Measurements from ENCODE around the gene CCDC66. TPM values are rescaled to one million over a fixed set of nuclear protein-coding genes. Genes with fewer than 3 reads are reported as not detected.
A peak's percentile ranks its signal among the peaks of the same experiment; 100 is the strongest.

Gene CCDC66
- total RNA-seq, 1 donor from 2014 or later, result 18.3 TPM

- H3K27me3 ChIP-seq (ENCODE audit: low read depth), result no peaks in the 10 kb centered on the region
- H3K9me3 ChIP-seq (replicated peaks), result no peaks in the 10 kb centered on the region
- peak; percentile 57 for DNase-seq
- peaks cover 67% of the 10 kb centered on the region for H3K36me3 ChIP-seq
- H3K27ac ChIP-seq (replicated peaks), result peak overlapping the region; percentile 52
- intact Hi-C loops (cut with micrococcal nuclease), result no loop called here
- H3K4me3 ChIP-seq, result no peak overlapping the region
- no peak for TF ChIP-seq CTCF (IDR thresholded peaks at IDR 0.05; ENCODE audit: borderline replicate concordance)
- peaks cover 19% of the 10 kb centered on the region for H3K4me1 ChIP-seq
These were observed 76.9 kb downstream of the CCDC66 start for GRCh38 chr3:56633602-56634535.

GRCh38 chr3:56645407-56645806 lies 88.4 kb downstream of the CCDC66 start:
- no peaks in the 10 kb centered on the region for H3K9me3 ChIP-seq (replicated peaks)
- H3K27ac ChIP-seq (replicated peaks), result no peak overlapping the region
- H3K4me1 ChIP-seq, result peaks cover 27% of the 10 kb centered on the region
- H3K27me3 ChIP-seq (ENCODE audit: low read depth), result no peaks in the 10 kb centered on the region
- no peak for DNase-seq
- TF ChIP-seq CTCF (IDR thresholded peaks at IDR 0.05; ENCODE audit: borderline replicate concordance), result no peak
- H3K36me3 ChIP-seq, result peaks cover 64% of the 10 kb centered on the region
- H3K4me3 ChIP-seq, result no peak overlapping the region
- intact Hi-C loops (cut with micrococcal nuclease), result no loop called here

- peaks cover 9% of the 10 kb centered on the region for H3K9me3 ChIP-seq (replicated peaks)
- H3K36me3 ChIP-seq, result peaks cover 81% of the 10 kb centered on the region
- no peaks in the 10 kb centered on the region for H3K27me3 ChIP-seq (ENCODE audit: low read depth)
- H3K27ac ChIP-seq (replicated peaks), result no peak overlapping the region
- DNase-seq, result no peak
- H3K4me3 ChIP-seq, result no peak overlapping the region
- peaks cover 21% of the 10 kb centered on the region for H3K4me1 ChIP-seq
- intact Hi-C loops (cut with micrococcal nuclease), result no loop called here
- TF ChIP-seq CTCF (IDR thresholded peaks at IDR 0.05; ENCODE audit: borderline replicate concordance), result no peak
These were observed 97.5 kb downstream of the CCDC66 start for GRCh38 chr3:56654460-56654859.

GRCh38 chr3:56655709-56656108 lies 98.7 kb downstream of the CCDC66 start:
- peaks cover 9% of the 10 kb centered on the region for H3K9me3 ChIP-seq (replicated peaks)
- peaks cover 93% of the 10 kb centered on the region for H3K36me3 ChIP-seq
- TF ChIP-seq CTCF (IDR thresholded peaks at IDR 0.05; ENCODE audit: borderline replicate concordance), result no peak
- H3K27ac ChIP-seq (replicated peaks), result no peak overlapping the region
- H3K27me3 ChIP-seq (ENCODE audit: low read depth), result no peaks in the 10 kb centered on the region
- H3K4me1 ChIP-seq, result peaks cover 10% of the 10 kb centered on the region
- intact Hi-C loops (cut with micrococcal nuclease), result no loop called here
- H3K4me3 ChIP-seq, result no peak overlapping the region
- no peak for DNase-seq

- Histone ChIP-seq H3K27me3 (ENCODE audit: low read depth) (no peaks in the 10 kb centered on the region), H3K36me3 (peaks cover 93% of the 10 kb centered on the region), H3K4me3 (no peak overlapping the region), H3K9me3 (replicated peaks) (no peaks in the 10 kb centered on the region), H3K27ac (replicated peaks) (no peak overlapping the region), H3K4me1 (no peaks in the 10 kb centered on the region)
- no peak for DNase-seq
- intact Hi-C loops (cut with micrococcal nuclease), result no loop called here
- TF ChIP-seq CTCF (IDR thresholded peaks at IDR 0.05; ENCODE audit: borderline replicate concordance), result no peak
These were observed 107.8 kb downstream of the CCDC66 start for GRCh38 chr3:56664823-56665222.
